Left ventricle myocardium superior (tissue), 1 donor: ENCODE measurements around the gene BTBD18. TPM values are rescaled to one million over a fixed set of nuclear protein-coding genes. Genes with fewer than 3 reads are reported as not detected.
"Not testable (repeated sequence)": the region's sequence is repeated elsewhere in the genome, so short reads cannot be mapped to it uniquely, and the experiment has no call there.

Source experiments
- ATAC-seq: fragments of 200-7000 bp; cut with Tn5 transposase; one replicate; pipeline ENCODE4 v1.9.1; 2020; ENCODE audit warnings: mild to moderate bottlenecking, moderate library complexity
- DNase-seq: peaks from one replicate; pipeline ENCODE4 v3.0.0-alpha.2; 2020
- intact Hi-C: fragments of 100-400 bp; cut with micrococcal nuclease; formaldehyde crosslinking; loops from one replicate; pipeline ENCODE4 v1.11.0; 2022
- total RNA-seq: library from RNA; stranded (reverse); fragmentation: NEBNext Ultra II Directional; extraction: Animal tissue kit (Norgen Biotek cat#: 25700); gene quantifications from one replicate; pipeline ENCODE4 v1.2.1, GENCODE V29; 2021
- donor health status: DM: no; HTN: yes; CAD: no; lungs with severe emphysema.

The BTBD18 gene
- total RNA-seq, 1 donor from 2014 or later = not detected

DNA sequence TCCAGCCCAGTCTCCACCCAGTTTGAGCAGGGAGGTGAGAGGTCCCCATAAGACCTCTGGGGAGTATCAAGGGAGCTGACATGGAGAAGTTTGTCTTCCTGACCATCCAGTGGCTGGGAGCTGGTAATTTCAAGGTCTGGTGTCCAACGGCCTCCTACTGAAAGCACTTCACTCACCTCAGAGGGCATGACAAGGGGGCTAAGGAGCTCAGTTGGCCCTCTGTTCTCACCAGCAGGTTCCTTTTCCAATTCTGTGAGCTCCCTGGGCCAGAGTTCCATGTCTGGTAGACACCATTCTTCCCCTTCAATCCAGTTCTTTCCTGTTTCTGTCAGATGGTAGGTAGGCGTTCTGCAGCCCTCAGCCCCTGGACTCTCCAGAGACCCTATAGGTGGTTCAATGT, 7.3 kb downstream of the BTBD18 start:
- DNase-seq = no peak
- no peak for ATAC-seq
- intact Hi-C loops = no loop called here

DNA sequence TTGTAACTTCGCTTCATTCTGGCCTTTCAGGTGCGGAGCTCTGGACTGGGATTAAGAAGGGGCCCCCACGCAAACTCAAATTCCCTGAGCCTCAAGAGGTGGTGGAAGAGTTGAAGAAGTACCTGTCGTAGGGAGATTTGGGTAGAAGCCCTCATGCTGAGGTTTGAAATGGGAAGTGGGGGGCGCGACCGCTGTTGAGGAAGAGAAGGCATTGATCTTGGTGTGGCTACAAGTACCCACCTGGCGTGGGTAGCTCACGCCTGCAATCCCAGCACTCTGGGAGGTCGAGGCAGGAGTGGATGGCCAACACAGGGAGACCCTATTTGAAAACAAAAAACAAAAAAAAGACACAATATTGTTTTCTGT, 9.5 kb downstream of the BTBD18 start:
- no peak for DNase-seq
- no peak for ATAC-seq
- intact Hi-C loops = loop anchor here (2.0 kb wide), 1 partner anchor 73 kb away; the partner anchor contains the start of gene ZDHHC5

DNA sequence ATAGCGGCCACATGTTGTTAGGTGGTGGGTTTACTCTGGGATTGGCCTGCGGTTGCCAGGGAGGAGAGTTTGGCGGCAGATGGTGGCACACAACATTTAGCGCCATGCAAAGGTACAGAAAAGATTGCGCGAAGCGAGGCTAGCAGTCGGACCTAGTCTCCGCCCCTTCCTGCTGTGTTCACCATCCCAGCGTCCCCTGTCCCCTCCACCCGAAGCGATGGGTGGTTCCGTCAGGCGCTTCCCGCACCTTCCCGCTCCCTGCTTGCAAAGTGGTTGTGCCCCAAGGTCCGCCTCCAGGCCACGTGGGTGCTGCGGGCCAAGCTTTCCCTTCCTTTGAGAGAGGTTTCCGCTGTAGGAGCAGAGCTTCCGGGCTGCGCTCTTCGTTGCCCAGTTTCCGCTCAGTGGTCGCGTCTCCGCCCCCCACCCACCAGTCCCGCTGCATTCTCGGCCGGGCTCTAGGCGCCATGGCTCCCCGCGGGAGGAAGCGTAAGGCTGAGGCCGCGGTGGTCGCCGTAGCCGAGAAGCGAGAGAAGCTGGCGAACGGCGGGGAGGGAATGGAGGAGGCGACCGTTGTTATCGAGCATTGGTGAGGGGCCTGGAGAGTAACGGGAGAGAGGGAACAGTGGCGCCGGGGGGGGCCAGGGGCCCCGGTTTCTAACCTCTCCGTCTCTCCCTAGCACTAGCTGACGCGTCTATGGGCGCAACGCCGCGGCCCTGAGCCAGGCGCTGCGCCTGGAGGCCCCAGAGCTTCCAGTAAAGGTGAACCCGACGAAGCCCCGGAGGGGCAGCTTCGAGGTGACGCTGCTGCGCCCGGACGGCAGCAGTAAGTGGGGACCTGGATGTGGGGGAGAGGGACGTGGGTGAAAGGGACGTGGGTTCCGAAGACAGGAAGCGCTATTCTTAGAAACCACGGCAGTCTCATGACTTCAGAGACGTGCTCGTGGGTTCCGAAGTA, 10.2 kb downstream of the BTBD18 start, which contains the start of gene SELENOH:
Gene SELENOH (plus strand): TSS at position 360 of the 955 bp plus-strand sequence. CDS start 105 bp downstream, at position 465.
- intact Hi-C loops = loop anchor here (2.0 kb wide), 1 partner anchor 73 kb away; the partner anchor contains the start of gene ZDHHC5
- peak; percentile 98 for ATAC-seq

DNA sequence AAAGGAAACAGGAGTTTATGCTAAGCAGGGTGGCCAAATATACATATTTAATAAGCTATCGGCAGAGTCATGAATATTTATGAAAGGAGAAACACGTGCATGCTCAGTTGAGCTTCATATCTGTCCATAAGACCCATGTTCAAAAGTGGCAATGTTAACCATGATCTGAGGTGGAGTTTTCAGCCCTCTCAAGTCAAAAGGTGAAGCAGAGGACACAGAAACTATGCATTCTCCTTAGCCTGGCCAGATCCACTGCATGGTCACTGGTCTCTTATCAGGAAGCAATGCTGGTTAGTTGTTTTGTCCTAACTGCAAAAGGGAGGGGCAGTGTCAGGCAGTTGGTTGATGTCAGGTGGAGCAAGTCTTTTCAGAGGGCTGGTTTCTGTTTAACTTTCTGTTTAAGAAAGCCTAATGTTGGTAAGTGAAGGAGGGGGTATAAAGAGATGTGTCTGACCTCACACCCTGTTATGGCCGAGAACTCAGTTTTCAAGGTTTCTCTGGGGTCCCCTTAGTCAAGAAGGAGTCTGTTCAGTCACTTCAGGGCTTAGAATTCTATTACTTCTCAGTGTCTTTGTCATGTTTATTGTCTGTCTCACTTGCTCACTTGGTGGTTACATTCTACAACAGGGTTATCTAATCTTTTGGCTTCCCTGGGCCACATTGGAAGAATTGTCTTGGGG, 15.9 kb downstream of the BTBD18 start:
- intact Hi-C loops = no loop called here
- ATAC-seq (peak; percentile 69), DNase-seq (no peak)

More for the DNA sequence above, 10.2 kb downstream of the BTBD18 start, which contains the start of gene SELENOH:
- DNase-seq = peak; percentile 96

DNA sequence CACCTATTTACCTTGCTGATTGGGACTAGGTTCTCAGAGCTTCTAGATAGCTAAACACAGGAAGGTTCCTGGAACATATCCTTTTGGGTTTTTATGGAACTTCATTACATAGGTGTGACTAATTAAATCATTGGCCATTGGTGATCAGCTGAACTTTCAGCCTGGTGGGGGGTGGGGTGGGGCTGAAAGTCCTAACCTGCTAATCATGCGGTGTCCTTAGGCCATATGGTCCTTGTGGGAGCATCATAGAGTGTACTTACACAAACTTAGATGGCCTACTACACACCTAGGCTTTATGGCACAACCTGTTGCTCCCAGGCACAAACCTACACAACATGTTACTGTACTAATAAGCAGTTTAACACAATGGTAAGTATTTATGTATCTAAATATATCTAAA, 19.0 kb downstream of the BTBD18 start:
- intact Hi-C loops = no loop called here
- ATAC-seq (no peak), DNase-seq (no peak)

DNA sequence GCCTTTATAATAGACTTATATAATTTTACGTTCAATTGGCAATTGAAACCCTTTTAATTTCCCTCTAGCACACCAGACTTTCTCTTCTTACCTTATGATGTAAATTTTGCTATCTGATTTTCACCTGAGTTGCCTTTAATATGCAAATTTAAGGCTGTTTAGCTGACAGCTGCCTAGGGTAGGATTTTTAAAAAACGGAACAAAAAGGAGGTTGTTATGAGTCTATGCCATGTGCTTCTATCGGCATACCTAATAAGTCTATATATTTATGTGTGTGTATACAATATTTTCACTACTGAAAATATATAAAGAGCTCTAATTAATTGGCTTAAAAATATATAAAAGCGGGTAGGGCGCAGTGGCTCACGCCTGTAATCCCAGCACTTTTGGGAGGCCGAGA, 22.1 kb downstream of the BTBD18 start:
- no peak for DNase-seq
- intact Hi-C loops = no loop called here
- no peak for ATAC-seq

DNA sequence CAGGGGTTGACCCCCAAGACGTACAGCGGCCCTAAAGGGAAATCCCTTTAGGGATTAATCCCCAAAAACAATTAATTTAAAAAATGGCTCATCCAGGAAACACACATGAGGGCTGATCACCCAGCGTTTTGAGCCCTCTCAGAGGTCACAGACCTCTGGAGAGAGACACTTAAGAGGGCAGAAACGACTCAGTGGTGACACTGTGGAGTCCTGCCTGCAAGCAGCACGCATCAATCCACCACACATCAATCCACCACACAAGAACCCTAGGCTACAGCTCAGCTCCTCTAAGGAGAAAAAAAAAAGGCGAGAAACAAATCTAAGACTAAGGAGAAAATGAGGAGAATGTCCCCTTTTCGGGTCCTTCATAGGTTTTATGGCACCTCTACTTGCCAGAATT, 22.8 kb downstream of the BTBD18 start:
- intact Hi-C loops = no loop called here
- DNase-seq (no peak), ATAC-seq (no peak)

DNA sequence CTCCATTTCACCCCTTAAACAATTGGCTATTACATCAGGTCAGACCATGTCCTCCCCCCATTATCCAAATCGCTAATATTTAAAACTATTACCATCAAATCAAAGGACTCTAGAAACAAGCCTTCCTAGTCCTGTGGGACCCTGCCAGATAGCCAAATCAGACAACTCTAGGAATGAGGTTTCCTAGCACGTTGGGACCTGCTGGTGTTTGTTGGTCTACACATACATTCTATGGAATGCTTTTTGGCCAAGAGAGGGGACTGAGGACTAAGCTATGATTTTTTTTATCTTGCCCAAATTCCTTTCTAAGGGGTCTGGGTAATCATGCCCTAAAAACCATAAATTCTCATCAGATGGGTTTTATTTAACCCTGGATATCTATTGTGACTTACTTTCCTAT, 24.4 kb downstream of the BTBD18 start:
- ATAC-seq (no peak), DNase-seq (no peak)
- intact Hi-C loops = no loop called here

DNA sequence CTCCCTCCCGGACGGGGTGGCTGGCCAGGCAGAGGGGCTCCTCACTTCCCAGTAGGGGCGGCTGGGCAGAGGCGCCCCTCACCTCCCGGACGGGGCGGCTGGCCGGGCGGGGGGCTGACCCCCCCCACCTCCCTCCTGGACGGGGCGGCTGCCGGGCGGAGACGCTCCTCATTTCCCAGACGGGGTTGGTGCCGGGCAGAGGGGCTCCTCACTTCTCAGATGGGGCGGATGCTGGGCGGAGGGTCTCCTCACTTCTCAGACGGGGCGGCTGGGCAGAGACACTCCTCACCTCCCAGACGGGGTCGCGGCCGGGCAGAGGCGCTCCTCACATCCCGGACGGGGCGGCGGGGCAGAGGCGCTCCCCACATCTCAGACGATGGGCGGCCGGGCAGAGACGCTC, 34.9 kb downstream of the BTBD18 start:
- DNase-seq, intact Hi-C loops, ATAC-seq: not testable (repeated sequence)

DNA sequence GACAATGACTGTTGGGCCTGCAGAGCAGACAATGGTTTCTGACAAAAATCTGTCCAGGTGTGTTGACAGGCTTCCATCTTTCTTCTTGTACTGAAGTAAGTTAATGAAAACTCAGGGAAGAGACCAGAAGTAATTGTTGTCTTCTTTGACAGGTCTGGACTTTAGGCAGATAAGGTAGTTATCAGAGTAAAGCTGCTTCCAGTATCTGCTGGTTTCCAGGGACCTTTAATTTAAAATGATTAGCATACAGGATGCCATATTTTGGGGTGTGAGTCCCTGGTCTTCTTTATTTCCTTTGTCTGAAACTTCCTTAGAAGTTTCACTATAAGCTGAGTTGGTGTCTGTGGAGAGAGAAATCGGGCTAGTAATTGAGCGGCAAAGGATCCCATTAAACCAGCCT, 37.8 kb downstream of the BTBD18 start:
- DNase-seq (no peak), ATAC-seq (no peak)
- intact Hi-C loops = loop anchor here (2.0 kb wide), 1 partner anchor 45 kb away; the partner anchor contains the start of gene ZDHHC5

DNA sequence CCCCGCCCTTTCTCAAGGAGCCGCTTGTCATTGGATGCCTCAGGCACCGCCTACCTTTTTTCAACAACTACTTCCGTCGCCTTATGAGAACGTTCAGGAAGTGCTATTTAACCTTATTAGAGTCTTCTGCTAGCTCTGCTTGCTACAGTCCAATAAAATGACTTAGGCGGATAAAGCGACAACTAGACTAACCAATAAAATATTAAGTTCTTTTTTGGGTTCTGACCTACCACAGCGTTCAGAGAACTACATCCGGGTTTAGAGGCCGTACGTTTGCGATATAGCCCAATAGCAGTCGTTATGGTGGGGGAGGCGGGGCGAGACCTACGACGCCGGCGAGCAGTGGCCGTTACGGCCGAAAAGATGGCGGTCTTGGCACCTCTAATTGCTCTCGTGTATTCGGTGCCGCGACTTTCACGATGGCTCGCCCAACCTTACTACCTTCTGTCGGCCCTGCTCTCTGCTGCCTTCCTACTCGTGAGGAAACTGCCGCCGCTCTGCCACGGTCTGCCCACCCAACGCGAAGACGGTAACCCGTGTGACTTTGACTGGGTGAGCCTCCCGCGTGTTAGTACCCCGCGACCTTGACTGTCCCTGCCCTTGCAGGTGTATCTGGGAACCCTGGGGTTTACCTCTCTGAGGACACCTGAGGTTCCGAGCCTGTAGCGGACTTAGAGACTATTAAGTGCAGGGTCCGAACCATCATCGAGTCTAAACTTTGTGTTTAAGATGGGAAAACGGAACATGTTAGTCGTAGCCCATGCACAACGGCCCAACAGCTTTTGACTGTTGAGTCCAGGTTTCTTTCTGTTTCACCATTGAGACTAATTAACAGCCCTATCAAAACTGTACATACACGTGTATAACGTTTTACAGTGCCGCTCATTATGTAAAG, 39.1 kb downstream of the BTBD18 start, which contains the start of gene TMX2:
Gene TMX2 (plus strand): TSS at position 338 of the 895 bp plus-strand sequence. CDS start 26 bp downstream, at position 364.
- peak; percentile 94 for DNase-seq
- intact Hi-C loops = loop anchor here (2.0 kb wide), 1 partner anchor 44 kb away; the partner anchor contains the start of gene ZDHHC5
- peak; percentile 97 for ATAC-seq

DNA sequence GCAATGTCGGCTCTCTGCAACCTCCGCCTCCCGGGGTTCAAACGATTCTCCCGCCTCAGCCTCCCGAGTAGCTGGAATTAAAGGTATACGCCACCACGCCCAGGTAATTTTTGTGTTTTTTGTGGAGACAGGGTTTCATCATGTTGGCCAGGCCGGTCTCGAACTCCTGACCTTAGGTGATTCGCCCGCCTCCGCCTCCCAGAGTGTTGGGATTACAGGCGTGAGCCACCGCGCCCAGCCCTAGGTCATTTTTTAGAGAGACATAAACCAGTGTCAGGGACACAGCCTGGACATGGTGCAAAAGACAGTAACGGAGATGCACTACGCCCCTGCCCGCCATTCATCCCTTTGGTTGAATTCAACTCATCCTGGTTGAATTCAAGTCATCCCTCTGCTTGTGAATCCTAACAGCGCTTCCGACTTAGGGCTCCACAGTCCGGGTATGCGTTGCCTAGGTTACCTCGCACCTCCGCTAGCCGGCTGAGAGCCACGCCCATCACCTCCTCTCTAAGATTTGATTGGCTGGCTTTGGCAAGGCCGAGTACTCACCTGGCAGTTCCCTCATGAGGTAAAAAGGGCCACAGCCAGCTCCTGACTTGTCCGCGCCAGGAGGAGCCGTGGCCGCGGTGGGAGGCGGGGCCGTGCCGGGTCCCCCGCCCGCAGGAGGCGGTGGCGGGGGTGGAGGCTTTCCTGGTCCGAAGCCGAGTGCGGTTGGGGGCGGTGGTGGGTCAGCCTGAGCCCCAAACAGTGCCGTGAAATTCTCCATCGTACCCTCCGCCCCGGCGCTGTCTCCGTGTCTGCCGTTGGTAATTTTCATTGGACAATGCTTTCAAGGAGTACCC, 40.0 kb downstream of the BTBD18 start, which contains the start of gene MED19:
Gene MED19 (minus strand): TSS at position 802 of the 842 bp plus-strand sequence. CDS start 36 bp downstream, at position 766.
- intact Hi-C loops = loop anchor here (2.0 kb wide), 1 partner anchor 43 kb away; the partner anchor contains the start of gene ZDHHC5
- peak; percentile 60 for ATAC-seq
- peak; percentile 80 for DNase-seq

DNA sequence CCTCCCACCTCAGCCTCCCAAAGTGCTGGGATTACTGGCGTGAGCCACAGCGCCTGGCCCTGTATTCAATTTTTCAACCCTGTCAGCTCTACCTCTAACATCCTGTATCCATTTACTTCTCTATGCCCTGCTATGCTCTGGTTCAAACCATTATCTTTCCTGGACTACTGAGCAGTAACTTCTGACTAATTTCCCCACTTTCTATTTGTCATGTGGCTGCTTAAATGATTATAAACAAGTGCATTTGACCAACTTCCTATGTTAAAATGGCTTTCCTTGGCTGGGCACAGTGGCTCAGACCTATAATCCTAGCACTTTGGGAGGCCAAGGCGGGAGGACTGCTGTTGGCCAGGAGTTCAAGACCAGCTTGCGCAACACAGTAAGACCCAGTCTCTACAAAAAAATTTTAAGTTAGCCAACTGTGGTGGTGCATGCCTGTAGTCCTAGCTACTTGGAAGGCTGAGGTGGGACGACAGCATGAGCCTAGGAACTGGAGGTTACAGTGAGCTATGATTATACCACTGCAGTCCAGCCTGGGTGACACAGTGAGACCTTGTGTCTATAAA, 41.7 kb downstream of the BTBD18 start:
- no peak for DNase-seq

DNA sequence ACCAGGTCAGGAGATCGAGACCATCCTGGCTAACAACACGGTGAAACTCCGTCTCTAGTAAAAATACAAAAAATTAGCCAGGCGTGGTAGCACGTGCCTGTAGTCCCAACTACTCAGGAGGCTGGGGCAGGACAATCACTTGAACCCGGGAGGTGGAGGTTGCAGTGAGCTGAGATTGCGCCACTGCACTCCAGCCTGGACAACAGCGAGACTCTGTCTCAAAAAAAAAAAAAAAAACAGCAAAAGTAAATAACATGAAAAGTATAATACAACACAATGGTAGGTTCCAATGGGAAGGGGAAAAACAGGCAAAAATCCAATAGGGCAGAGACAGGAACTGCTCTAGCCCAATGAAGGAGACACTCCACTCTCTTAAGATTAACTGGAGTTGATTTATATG, 46.2 kb downstream of the BTBD18 start:
- DNase-seq, intact Hi-C loops, ATAC-seq: not testable (repeated sequence)

More for the DNA sequence above, 41.7 kb downstream of the BTBD18 start:
- no peak for ATAC-seq
- intact Hi-C loops = no loop called here

DNA sequence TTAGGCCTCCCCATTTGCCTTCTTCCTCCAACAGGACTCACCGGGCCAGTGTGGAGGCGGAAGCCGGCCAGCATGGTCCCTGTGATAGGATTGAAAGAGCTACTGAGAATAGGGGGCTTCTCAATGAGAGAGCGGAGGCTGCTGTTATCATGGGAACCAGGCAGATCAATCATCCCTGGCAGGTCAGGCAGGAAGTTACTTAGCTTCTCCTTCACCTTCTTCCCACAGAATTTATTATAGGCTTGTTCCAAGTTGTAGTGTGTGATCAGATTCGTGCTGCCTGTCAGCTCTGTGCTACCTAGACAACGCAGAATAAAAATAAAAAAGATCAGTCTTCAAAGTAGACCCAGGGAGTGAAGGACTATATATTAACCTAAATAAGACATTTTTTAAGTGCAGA, 46.7 kb downstream of the BTBD18 start:
- intact Hi-C loops = no loop called here
- no peak for ATAC-seq
- DNase-seq = no peak

DNA sequence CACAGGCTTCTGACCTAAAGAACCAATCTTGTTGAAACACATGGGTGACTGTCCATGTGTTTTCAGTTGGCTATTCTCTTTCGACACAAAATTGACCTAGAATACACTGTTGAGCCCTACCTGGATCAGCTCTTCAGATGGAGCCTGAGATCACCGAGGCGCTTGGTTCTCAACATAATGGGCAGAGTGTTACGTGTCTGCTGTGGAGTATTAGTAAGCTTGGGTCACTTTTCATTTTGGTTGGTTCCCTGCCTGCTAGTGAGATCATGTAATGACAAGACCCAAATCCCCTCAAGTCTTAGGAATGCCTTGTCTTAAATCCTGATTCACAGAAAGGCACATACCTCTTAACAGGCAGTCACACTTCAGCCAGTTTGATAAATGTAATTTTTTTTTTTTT, 48.3 kb downstream of the BTBD18 start:
- intact Hi-C loops = no loop called here
- ATAC-seq = no peak
- DNase-seq = no peak

DNA sequence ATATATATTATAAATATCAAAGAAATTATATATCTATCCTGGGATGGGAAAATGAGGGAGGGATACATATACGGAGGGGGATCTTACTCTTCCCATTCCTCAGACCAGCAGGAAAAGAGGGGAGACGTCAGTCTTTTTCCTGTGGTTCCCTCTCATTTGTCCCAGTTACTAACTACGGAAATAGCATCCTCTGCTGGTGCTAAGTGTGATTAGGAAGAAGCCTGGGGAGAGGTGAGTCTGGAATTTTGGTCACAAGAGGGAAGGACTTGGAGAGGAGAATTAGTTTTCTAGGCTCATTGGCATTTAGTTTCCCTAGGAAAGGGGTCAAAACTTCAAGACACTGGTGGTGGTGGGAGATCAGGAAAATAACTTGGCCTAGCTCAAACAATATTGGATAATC, 51.2 kb downstream of the BTBD18 start:
- intact Hi-C loops = no loop called here
- ATAC-seq = no peak
- DNase-seq = no peak
